CD4-positive, alpha-beta T cell treated with Interleukin-15 for 4 hours (primary cell): ENCODE measurements around the gene TEX36.
"Not testable (repeated sequence)": the region's sequence is repeated elsewhere in the genome, so short reads cannot be mapped to it uniquely, and the experiment has no call there.

Experiments used
- DNase-seq: peaks from one replicate; pipeline ENCODE4 v3.0.0-alpha.2; 2020; ENCODE audit warnings: low spot score

The TEX36 gene, protein sequence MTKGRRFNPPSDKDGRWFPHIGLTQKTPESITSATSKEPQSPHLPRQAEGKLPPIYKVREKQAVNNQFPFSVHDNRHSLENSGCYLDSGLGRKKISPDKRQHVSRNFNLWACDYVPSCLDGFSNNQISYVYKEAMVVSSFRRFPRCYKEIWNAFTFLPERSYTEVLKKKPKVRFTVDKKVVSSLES

DNA sequence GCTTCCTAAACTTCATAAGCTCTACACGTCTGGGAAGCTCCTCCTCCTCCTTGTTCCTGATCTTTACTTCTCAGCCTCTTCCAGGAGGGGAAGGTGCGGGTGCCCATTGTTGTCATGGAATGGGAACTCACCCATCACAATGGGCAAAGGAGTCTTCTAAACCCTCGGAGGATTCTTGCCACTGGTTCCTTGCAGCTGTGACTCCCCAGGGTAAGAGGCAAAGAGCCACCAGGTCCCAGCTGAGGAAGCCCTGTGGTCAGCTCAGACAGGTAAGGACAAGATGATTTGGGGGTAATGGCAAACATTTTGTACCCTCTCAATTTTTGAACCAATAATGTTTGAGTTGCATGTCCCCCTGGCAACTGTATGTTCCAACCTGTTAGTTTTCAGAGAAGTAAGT, at the start of gene TEX36:
Gene TEX36, minus strand, starts transcription at position 101 of the 400 bp plus-strand sequence. CDS start 174 bp downstream, outside the sequence.
- DNase-seq = no peak

- no peak for DNase-seq
These were observed 44.5 kb upstream of the TEX36 start for GRCh38 chr10:125727436-125727835.

DNA sequence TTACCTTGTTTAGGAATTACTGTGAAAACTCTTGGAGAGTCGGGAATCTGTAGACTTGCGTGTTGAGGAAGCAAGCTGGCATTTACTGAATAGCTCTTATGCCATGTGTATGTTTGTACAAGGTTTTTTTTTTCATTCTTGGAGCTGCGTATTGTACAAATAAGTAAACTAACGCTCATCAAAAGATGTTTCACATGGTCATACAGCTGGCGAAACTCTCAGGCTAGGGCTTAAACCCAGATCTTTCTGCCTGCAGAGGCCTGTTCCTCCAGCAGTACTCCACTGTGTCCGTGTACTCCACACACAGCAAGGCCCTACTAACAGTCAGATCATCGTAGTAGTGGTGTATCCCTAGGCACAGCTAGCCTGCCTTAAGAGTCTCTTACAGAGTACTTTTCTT, 44.0 kb upstream of the TEX36 start:
- no peak for DNase-seq

DNA sequence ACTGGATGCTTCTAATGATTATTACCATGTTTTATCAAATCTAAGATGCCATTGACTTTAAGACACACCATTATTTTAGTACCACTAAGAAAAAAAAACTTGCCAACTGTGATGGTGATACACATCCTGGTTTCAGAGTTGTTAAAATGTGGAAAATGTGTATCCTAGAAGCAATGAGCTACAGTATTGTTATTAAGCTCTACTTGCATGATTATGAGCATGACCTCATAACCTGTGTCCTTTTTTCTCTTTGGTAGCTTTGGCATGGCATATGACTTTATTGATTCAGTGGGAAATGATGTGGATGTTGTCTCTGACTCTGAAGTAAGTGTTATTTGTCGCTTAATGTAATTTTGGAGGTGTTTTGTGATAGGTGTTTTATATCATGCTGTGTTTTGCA, 39.8 kb upstream of the TEX36 start:
- no peak for DNase-seq

GRCh38 chr10:125721035-125721434, 38.1 kb upstream of the TEX36 start:
- no peak for DNase-seq

DNA sequence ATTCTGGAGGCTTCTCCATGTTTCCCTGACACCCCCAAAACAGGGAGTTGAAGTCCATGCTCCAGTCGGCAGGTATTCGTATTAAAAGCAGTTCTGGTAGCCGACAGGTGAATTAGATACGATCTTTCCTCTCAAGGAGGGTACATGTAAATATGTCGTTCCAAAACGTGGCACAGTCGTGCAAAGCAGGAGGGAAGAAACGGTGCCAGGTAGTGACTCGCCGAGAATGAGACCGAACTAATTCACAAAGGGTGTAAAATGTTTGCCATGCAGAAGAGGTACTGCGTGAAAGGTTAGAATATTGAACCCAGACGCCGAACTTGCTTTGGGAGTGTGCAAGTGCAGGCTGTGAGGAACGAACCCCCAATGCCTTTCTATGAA, 37.0 kb upstream of the TEX36 start:
- DNase-seq = no peak

DNA sequence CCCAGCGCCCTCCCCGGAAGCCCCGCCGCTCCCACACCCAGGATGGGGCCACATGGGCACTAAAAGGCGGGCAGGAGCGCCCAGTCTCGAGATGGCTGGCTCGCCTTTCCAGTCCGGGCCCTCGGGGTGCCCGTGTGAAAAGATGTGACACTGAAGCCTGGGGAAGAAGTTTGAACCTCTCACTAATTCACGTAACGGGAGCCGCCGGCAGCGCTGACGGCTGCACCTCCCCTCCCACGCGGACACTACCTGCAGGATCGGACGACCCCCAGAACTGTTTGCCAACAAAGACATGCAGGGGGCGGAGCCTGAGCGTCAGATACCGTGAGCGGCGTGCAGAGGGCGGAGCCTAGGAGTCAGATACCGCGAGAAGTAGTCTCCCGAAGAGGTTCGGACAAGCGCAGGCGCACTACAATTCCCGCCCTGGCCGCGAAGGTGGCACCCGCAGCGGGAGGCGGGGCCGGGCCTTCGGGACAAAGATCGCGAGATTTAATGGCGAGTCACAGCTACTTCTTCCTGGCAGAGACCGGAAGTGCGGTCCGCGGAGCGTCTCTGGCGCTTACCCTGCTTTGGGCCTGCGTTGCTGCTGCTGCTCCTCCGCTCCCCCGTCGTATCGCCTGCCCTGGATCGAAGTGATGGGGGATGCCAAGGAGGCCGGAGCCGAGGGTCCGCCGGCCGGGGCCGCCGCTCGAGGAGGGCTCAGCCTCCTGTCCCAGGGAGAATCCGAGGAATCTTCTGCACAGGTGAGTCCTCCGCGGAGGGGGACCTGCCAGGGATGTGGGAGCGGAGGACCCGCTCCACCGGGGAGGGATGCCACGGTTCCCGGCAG, 36.4 kb upstream of the TEX36 start, which contains the start of gene EDRF1:
Gene EDRF1, plus strand, starts transcription at position 537 of the 829 bp plus-strand sequence. Its CDS starts 99 bp downstream, at position 636.
- DNase-seq = peak; percentile 100

DNA sequence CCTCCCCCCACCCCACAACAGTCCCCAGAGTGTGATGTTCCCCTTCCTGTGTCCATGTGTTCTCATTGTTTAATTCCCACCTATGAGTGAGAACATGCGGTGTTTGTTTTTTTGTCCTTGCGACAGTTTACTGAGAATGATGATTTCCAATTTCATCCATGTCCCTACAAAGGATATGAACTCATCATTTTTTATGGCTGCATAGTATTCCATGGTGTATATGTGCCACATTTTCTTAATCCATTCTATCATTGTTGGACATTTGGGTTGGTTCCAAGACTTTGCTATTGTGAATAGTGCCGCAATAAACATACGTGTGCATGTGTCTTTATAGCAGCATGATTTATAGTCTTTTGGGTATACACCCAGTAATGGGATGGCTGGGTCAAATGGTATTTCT, 31.8 kb upstream of the TEX36 start:
- DNase-seq = not testable (repeated sequence)

DNA sequence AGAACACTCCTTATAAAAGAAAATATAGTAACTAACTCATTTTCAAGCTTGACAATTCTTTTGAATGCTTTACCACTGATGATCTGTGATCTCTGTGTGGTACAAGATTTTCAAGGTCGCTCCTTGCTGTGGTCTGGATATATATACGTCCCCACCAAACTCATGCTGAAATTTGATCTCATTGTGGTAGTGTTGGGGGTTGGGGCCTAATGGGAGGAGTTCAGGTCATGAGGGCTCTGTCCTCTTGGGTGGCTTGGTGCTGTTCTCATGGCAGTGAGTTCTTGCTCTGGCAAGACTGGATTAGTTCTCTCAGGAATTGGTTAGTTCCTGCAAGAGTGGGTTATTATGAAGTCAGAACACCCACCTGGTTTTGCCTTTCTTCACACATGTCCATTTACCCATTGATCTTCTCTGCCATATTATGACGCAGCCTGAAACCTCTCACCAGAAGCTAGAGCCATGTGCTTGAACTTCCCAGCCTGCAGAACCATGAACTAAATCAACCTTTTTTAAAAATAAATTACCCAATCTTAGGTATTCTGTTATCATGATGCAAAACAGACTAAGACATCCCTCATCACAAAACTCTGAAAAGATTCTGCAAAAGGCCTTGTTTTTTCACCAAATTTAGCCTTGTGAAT, 28.3 kb upstream of the TEX36 start:
- DNase-seq = no peak

GRCh38 chr10:125709553-125710474, 26.9 kb upstream of the TEX36 start:
- DNase-seq = no peak

GRCh38 chr10:125708971-125709503, 26.1 kb upstream of the TEX36 start:
- no peak for DNase-seq

- no peak for DNase-seq
These were observed 24.8 kb upstream of the TEX36 start for GRCh38 chr10:125707541-125708468.

- no peak for DNase-seq
These were observed 17.5 kb upstream of the TEX36 start for GRCh38 chr10:125700355-125700911.

DNA sequence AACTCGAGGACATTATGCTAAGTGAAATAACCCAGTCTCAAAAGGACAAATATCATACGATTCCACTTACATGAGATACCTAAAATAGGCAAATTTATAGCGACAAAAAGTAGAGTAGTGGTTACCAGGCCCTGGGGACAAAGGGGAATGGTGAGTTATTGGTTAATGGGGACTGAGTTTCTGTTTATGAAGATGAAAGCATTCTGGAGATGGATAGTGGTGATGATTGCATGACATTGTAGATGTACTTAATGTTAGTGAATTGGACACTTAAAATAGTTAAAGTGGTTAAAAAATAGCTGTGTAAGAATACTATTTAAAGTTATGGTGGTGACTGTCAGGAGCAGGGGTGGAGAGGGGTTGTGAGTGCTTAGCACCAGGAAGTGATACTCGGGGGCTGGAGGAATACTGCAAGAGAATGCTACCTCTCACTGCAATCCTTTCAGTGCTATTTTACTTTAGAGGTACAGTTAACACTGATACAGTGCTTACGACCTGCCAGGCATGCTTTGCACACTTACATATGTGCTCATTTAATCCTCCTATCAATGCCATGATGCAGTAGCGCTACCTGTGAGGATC, 16.7 kb upstream of the TEX36 start:
- DNase-seq = no peak

GRCh38 chr10:125698481-125698998, 15.6 kb upstream of the TEX36 start:
- no peak for DNase-seq

GRCh38 chr10:125696884-125697283, 13.9 kb upstream of the TEX36 start:
- not testable (repeated sequence) for DNase-seq

DNA sequence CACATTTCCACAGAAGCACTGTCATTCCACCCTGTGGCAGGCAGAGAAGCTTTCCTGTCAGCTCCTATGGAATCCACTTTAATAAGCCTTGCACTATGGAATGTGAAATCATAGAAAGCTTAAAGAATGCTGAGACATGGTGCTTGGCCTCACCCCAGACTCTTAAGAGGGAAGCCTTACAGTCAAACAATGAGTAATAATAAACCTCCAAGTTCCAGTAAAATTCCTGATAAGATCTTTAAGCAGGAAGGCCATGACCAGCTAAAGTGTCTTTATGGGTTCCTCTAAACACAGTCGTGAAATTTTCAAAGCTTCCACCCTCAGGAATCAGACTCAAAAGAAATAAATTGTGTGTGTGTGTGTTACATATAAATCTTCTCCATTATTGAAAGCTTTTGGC, 11.9 kb upstream of the TEX36 start:
- DNase-seq = no peak

DNA sequence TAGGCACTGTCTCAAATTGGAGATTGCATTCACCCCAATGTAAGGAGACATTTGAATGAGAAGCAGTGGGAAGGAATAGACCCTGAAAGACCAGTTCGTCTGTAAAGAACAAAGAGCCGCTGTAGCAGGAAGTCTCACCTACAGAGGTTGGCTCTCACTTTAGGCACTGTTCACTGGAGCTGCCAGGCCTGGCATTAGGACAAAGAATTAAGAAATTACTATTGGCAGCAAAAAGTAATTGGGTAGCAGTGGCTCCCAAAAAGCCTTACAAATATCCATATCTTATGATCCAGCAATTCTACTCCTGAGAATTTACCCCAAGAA, 10.5 kb upstream of the TEX36 start:
- no peak for DNase-seq

- no peak for DNase-seq
These were observed 9.9 kb upstream of the TEX36 start for GRCh38 chr10:125692601-125693523.
